Stimulated activated CD8-positive, alpha-beta memory T cell treated with anti-CD3 and anti-CD28 coated beads, Interleukin-7, amount 100 ng/mL, for 24 hours (primary cell): ENCODE results near the gene CUEDC2.
"Not testable (repeated sequence)": the region's sequence is repeated elsewhere in the genome, so short reads cannot be mapped to it uniquely, and the experiment has no call there.

ENCODE experiments used
- DNase-seq: peaks from one replicate; pipeline ENCODE4 v3.0.0-alpha.2; 2020; ENCODE audit warnings: low read depth

The CUEDC2 gene

GRCh38 chr10:102454662-102455487, 22.5 kb upstream of the CUEDC2 start:
- not testable (repeated sequence) for DNase-seq

- DNase-seq = no peak
These were observed 21.1 kb upstream of the CUEDC2 start for GRCh38 chr10:102453502-102453901.

DNA sequence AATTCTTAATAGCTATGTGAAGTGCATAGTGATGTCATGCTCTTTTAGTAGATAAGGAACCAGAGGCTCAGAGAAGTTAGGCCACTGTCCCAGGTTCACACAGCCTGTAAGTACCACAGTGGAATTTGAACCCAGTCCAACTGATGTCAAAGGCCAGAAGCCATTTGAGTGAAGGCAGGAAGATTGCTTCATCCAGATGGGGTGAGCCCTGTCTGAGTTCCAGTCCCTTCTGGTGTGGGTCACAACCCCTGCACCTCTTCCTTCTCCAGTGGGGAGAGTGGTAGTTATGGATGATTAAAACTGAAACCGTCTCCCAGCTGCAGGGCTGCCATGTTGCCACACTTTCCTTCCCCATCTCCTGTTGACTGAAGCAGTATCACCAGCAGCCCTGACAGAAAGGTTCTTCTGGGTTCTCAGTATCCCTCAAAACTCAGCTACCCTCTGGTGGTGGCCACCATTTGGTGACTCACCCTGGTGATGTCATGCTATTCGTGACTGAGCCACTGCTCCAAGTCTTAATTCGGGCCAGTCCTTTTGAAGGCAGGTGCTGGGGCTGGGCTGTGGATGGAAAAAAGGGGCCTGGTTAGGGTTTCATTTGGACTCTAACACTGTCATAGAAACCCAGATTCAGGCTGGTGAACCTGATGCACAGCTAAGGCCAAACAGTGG, 20.4 kb upstream of the CUEDC2 start:
- peak; percentile 31 for DNase-seq

- DNase-seq = no peak
These were observed 19.0 kb upstream of the CUEDC2 start, which contains the start of gene C10orf95 for GRCh38 chr10:102451105-102451969. TSS of gene C10orf95 (minus strand) at chr10:102451543. CDS start at chr10:102451093, 450 bp downstream.

DNA sequence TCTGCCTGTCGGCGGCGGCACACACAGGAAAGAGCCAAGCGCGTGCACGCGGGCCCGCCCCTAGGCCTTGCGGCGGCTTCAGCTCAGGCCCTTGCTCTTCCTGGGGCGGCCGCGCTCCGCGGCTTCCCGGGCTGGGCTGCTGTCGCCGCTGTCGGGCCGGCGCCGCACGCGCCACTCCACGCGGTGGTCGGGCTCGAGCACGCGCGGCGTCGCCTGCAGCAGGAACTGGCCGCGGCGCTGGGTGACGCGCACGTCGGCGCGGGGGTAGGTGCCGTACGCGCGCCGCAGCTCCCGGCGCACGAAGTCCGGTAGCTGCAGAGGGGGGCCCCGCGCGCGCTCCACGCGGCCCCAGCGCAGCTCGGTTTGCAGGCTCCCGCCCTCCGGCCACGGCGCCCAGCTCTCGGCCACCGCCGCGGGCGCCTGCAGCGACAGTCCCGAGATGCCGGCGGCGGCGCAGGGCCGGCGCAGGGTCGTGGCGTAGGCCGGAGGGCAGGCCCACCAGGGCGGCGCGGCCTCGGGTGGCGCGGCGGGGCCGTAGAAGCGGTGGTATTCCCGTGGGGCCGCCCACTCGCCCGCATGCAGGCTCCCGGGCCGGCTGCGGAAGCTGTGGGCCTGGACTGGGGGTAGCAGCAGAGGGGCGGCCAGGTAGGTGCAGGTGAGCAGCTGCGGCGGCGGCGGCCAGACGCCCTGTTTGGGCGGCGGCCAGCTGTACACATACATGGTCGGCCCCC, 18.2 kb upstream of the CUEDC2 start:
- DNase-seq = peak; percentile 56

- no peak for DNase-seq
These were observed 17.7 kb upstream of the CUEDC2 start for GRCh38 chr10:102450124-102450373.

DNA sequence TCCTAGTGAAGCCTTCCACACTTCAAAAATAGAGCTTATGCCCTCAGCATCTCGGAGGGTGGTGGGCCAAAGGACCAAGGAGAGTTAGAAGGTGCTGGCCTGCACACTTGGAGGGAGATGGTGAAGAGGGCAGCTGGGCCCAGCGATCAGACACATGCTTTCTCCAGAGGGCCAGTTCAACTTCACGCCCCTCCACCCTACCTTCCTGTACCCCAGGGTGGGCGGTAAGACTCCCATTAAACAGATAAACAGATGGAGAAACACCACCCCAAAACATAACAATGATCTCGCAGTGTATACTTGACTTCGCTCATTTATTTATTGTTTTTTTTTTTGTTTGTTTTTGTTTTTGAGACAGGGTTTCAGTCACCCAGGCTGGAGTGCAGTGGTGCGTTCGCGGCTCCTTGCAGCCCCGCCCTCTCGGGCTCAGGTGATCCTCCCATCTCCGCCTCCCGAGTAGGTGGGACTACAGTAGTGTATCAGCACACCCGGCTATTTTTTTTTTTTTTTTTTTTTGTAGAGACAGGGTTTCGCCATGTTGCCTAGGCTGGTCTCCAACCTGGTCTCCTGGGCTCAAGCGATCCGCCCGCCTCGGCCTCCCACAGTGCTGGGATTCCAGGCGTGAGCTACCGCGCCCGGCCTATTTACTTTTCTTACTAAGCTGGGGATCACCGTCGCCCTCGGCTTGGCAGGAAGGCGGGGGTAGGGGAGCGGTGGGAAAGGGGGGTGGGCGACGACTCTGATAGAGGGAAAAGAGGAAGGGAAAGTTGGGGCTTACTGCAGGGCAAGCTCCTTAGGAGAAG, 17.1 kb upstream of the CUEDC2 start:
- DNase-seq = peak; percentile 70

DNA sequence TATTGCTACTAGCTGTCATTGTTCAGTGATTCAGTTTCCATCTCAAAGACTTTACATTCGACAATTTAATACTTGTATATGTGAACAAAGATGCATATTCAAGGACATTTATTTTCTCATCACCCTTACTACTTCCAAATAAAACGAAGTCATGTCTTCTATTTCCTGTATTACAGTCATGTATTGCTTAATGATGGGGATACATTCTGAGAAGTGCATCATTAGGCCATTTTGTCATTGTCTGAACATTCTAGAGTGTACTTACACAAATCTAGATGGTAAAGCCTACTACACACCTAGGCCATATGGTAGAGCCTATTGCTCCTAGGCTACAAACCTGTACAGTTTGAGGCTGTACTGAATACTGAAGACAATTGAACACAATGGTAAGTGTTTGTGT, 12.5 kb upstream of the CUEDC2 start:
- DNase-seq = no peak

- DNase-seq = no peak
These were observed 6.0 kb upstream of the CUEDC2 start for GRCh38 chr10:102438374-102438773.

DNA sequence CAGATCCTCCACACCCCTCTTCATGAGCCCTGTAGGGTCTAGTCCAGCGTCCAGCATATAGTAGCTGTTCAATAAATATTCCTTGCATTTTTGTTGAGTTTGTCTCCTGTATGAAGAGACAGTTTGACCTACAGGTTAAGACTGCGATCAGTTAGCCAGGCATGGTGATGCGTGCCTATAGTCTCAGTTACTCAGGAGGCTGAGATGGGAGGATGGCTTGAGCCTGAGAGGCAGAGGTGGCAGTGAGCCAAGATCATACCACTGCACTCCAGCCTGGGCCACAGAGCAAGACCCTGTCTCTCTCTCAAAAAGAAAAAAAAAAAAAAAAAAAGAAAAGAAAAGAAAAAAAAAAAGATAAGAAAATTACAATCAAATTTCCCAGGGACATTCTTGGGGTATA, 5.1 kb upstream of the CUEDC2 start:
- no peak for DNase-seq

GRCh38 chr10:102436312-102436711, 3.9 kb upstream of the CUEDC2 start:
- DNase-seq = no peak

DNA sequence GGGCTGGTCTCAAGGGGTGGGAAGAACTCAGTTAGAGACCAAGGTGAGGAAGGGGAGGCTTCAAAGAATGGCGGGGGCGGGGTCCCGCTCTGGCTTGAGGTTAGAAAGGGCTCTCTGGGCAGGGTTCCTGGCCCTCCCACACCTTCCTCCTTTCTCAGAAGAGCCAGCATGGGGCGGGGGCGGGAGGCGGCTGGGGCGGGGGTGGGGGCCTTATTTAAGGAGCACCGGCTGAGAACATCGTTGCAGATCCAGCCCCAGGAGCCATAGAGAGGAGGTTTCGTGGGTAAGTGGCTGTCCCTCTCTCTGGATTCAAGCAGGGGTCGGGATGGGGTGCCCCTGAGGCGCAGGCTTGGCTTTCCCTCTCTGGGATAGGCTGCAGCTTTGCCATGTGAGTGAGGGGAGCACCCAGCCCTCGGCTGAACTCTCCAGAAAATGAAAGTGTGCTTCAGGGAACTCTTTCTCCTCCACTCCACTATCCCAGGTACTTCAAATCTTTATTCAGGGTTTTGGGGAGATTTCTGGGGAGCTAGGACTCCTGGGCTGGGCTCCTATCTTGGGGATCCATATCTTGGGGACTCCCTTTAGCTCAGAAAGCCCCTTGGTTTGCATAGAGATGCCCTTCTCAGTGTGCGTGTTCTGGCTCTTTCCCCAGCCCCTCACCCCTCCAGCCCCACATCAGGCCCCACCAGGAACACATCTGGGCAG, 3.3 kb upstream of the CUEDC2 start:
- DNase-seq = no peak

GRCh38 chr10:102435133-102435497, 2.7 kb upstream of the CUEDC2 start:
- DNase-seq = no peak

DNA sequence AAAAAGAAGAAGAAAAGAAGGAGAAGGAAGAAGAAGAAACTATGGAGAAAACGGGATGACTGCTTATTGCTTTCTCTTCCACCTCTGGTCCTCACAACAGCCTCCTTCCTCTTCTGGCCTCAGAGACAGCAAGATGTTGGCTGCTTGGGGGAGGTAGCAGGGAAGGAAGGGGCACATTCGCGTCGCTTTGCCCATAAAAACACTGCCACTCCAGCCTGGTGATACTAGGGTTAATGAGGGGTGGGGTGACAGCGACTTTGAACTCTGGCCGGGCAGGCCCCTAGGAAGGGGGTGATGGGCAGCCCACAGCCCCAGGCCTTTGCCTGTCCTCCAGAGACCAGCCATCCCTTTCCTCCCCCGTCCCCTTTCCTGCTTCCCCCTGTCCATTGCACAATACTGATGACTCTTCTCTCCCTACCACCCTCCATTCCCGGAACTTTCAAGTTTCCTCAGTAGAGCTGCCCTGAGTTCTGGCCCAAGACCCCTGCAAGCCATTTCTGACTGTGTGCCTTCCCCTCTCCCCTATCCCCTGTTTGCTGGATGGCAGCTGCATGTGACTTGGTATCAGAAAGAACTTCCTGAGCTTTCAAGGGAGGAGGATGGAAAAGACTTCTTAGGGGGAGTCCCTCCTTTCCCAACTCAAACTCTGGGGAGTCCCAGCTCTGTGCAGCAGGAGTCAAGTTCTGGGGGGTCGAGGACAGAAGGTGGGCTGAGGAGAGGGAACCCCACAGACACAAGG, 2.2 kb upstream of the CUEDC2 start:
- DNase-seq = no peak

- DNase-seq = no peak
These were observed 1.3 kb upstream of the CUEDC2 start for GRCh38 chr10:102433619-102434046.

GRCh38 chr10:102431452-102432124, 786 bp downstream of the CUEDC2 start:
- DNase-seq = no peak

GRCh38 chr10:102429468-102429867, 2.9 kb downstream of the CUEDC2 start:
- no peak for DNase-seq

GRCh38 chr10:102426803-102427287, 5.5 kb downstream of the CUEDC2 start:
- no peak for DNase-seq

DNA sequence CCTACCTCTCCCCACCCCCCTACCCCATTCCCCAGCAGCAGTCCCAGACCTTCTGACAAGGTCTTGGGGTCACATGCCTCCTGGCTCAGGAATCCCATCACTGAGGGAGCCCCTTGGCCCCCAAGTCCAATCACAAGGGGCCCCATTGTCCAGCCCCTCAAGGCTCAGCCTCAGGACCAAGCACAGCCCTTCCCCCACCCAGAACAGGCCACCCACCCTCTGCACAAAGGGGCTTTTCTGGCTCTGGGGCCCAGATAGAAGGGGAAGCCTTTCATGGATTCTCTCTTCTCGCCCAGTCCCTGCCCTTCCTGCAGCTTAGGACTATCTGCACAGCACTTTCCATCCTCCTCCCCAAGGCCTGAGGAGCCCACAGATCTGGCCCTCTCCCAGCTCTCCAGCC, 6.9 kb downstream of the CUEDC2 start:
- no peak for DNase-seq
